Esophagus (tissue), 2 donors: ENCODE measurements around the gene PHF19. TPM values are rescaled to one million over a fixed set of nuclear protein-coding genes. Genes with fewer than 3 reads are reported as not detected.

Experiments used
- H3K27ac ChIP-seq, 2 donors: one replicate each; pipeline ENCODE4 v1.5.1; 2013; ENCODE audit warnings: low read depth in 2 of 2, mild to moderate bottlenecking in 2 of 2, inconsistent platforms in 1 of 2, low read length in 1 of 2, moderate library complexity in 1 of 2
- H3K27me3 ChIP-seq, 2 donors: one replicate each; pipeline ENCODE4 v1.6.1; 2013; ENCODE audit warnings: low read length in 2 of 2, control low read depth in 1 of 2, mild to moderate bottlenecking in 1 of 2; ENCODE audit not compliant: insufficient read depth in 2 of 2, control insufficient read depth in 1 of 2
- H3K36me3 ChIP-seq, 2 donors: one replicate each; pipeline ENCODE4 v1.6.1; 2013; ENCODE audit warnings: low read length in 1 of 2; ENCODE audit not compliant: control insufficient read depth in 2 of 2, insufficient read depth in 2 of 2
- H3K4me1 ChIP-seq, 2 donors: one replicate each; pipeline ENCODE4 v1.6.1; 2013; ENCODE audit warnings: low read length in 1 of 2; ENCODE audit not compliant: control insufficient read depth in 2 of 2, insufficient read depth in 2 of 2
- H3K4me3 ChIP-seq, 2 donors: one replicate each; pipeline ENCODE4 v1.5.1; 2013; ENCODE audit warnings: low read length in 2 of 2, mild to moderate bottlenecking in 2 of 2, low read depth in 1 of 2, moderate library complexity in 1 of 2
- H3K9me3 ChIP-seq, 2 donors: one replicate each; pipeline ENCODE4 v1.6.1; 2013; ENCODE audit warnings: mild to moderate bottlenecking in 2 of 2, low read depth in 1 of 2, low read length in 1 of 2, moderate library complexity in 1 of 2; ENCODE audit not compliant: control insufficient read depth in 2 of 2, insufficient read depth in 1 of 2
- WGBS, 2 donors: extraction: QIAGEN DNeasy Blood & Tissue Kit; methylation state at CpG; one replicate each; pipeline ENCODE4 v1.1.7; 2013; 5-methylcytosine and 5-hydroxymethylcytosine counted together
- polyA plus RNA-seq, 2 donors: library from polyadenylated mRNA; stranded (reverse); fragments of 200-250 nt; gene quantifications; one replicate each; pipeline ENCODE4 v1.2.3, GENCODE V29; 2013
- donor health status: healthy with polysubstance abuse.
- donor health status: Bipolar disorder and iron deficiency.

PHF19 gene
- polyA plus RNA-seq, 2 donors: 22.3 to 28.8 TPM

DNA sequence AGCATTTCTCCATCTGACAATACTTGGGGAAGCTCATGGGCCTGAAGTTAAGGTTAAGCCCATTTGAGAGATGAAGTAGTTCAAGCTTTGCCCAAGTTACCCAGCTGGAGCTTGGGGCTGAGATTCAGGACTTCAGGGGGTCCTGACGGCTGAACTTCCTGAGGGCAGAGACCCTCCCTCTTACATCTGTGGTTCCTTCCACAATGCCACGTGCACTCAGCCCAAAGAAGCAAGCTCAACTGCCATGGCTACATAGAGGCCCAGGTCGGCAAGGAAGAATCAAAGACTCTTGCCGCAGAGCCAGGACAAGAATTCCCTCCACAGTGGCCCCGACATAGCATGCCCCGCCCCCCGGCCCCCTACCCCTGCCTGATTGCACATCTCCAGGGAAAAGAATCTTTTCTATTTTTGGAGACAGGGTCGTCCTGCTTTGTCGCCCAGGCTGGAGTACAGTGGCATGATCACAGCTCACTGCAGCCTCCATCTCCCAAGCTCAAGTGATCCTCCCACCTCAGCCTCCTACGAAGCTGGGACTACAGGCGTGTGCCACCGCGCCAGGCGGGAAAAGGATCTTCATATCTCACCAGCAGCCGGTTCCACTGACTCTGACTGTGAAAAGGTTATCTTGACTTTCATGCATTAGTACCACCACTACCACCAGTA lies 9.2 kb downstream of the PHF19 start:
- Histone ChIP-seq H3K4me3 (peak overlapping the region in 1 of 2 donors; percentile 12), H3K9me3 (peaks cover 0 to 2% of the 10 kb centered on the region in 2 donors), H3K27me3 (no peaks in the 10 kb centered on the region), H3K4me1 (peaks cover 2 to 9% of the 10 kb centered on the region in 2 donors), H3K36me3 (peaks cover 12 to 23% of the 10 kb centered on the region in 2 donors), H3K27ac (peak overlapping the region; percentile 84 to 85)
- WGBS, 2 donors: 92 to 93% methylated on average over 15 of the region's 15 CpGs

DNA sequence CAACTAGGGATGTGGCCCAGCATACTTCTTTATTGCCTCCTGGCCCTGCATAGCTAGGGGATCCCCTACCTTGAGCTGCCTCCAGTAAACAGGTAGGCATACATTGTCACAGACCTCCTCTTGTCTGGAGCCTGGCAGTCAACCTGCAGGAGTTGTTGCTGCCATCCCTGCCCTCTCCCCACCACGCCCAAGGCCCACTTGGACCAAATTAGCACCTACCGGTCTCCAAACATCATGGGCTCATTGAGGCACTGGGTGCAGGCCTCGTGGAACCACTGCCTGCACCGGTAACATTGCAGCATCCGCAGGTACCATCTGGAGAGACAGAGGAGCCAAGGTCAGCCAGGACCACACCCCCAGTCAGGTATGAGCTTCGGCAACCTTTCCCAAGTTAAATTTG lies 10.3 kb downstream of the PHF19 start:
- WGBS, 2 donors: 93% methylated on average over 6 of the region's 6 CpGs
- Histone ChIP-seq H3K9me3 (peaks cover 0 to 2% of the 10 kb centered on the region in 2 donors), H3K4me3 (no peak overlapping the region), H3K36me3 (peaks cover 23 to 31% of the 10 kb centered on the region in 2 donors), H3K27ac (no peak overlapping the region), H3K4me1 (peaks cover 2 to 9% of the 10 kb centered on the region in 2 donors), H3K27me3 (no peaks in the 10 kb centered on the region)

DNA sequence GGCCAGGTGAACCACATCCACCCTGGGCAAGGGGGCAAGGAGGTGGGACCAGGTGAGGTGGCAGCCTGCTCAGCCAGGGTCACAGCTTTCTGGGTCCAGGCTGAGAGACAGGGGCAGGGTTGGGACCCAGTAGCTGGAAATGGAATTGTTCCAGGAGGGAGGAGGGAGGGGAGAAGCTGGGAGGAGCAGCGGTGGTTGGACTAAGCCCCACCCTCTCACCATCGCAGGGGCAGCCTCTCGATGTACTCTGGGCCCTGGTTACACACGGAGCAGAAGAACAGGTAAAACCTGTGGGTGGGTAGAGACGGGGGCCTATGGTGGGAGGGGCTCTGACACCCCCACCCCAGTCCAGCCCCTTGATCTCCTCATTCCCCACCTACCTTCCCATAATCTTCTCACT lies 11.2 kb downstream of the PHF19 start:
- H3K36me3 ChIP-seq: peaks cover 23 to 32% of the 10 kb centered on the region in 2 donors
- H3K27me3 ChIP-seq: no peaks in the 10 kb centered on the region
- no peak overlapping the region for H3K27ac ChIP-seq

DNA sequence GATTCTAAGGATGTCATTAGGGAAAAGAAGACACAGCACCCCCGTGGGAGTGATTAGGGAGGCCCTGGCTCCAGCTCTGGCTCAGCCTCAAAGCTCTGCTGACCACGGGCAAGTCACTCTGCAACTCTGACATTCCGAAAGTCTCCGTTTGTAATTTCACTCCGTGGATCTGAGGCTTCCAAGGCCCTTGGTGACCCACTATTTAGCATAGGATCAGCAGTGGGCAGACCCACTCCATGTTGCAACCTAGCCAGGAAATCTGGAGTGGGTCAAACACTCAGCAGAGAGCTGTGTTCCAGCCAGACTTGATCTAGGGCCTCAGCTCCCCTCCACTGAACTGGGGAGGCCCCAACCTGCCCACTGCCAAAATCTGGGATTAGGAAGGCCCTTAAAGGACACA lies 11.8 kb downstream of the PHF19 start:
- peaks cover 2 to 9% of the 10 kb centered on the region in 2 donors for H3K4me1 ChIP-seq
- peaks cover 23 to 37% of the 10 kb centered on the region in 2 donors for H3K36me3 ChIP-seq
- no peak overlapping the region for H3K27ac ChIP-seq
- H3K4me3 ChIP-seq: no peak overlapping the region
- WGBS, 2 donors: 79 to 86% methylated on average over 5 of the region's 5 CpGs
- no peaks in the 10 kb centered on the region for H3K27me3 ChIP-seq
- peaks cover 0 to 2% of the 10 kb centered on the region in 2 donors for H3K9me3 ChIP-seq

More for the DNA sequence above, 11.2 kb downstream of the PHF19 start:
- Histone ChIP-seq H3K4me3 (no peak overlapping the region), H3K9me3 (peaks cover 0 to 2% of the 10 kb centered on the region in 2 donors), H3K4me1 (peaks cover 2 to 9% of the 10 kb centered on the region in 2 donors)
- 31 to 57% methylated on average over 3 to 5 of the region's 5 CpGs for WGBS, 2 donors

DNA sequence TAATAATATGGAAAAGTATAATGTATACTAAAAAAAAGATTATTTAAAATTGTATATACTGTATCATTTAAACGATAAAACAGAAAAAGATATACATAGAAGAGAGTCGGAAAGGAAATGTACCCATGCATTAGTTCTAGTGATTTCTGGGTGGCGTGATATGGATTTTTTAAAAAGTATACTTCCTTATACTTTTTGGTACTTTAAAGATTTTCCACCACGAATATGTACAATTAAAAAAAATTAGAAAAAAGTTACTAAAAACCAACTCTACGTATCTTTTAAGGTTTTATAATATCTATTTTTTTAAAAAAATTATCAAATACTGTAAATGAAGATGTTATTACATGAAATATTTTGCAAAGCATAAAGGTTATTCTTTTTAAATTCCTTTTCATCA lies 12.3 kb downstream of the PHF19 start:
- Histone ChIP-seq H3K9me3 (peaks cover 0 to under 1% of the 10 kb centered on the region in 2 donors), H3K27me3 (no peaks in the 10 kb centered on the region), H3K36me3 (peaks cover 23 to 39% of the 10 kb centered on the region in 2 donors), H3K27ac (no peak overlapping the region), H3K4me1 (peaks cover 2 to 7% of the 10 kb centered on the region in 2 donors), H3K4me3 (no peak overlapping the region)
- WGBS, 2 donors: 93 to 97% methylated on average over 5 of the region's 5 CpGs

DNA sequence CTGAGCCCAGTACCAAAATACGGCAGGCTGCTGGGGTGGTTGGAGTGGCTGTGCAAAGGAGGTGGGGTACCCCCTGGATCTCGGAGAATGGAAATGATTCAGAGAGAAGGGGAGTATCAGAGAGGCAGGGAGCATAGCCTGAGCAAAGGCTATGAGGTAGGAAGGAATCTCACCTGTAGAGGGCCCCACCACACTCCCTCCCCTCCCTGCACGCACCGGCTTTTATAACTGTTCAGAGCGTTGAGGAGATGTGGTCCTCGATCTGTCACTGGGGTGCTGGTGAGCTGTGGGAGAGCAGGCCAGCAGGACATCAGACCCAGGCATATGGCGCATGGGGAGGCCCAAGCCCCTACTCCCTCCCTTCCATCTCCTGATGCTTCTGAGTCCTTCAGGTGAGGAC lies 13.2 kb downstream of the PHF19 start:
- no peaks in the 10 kb centered on the region for H3K9me3 ChIP-seq
- 90 to 91% methylated on average over 7 of the region's 7 CpGs for WGBS, 2 donors
- H3K27ac ChIP-seq: no peak overlapping the region
- no peak overlapping the region for H3K4me3 ChIP-seq
- peaks cover 23 to 41% of the 10 kb centered on the region in 2 donors for H3K36me3 ChIP-seq
- peaks cover 2 to 6% of the 10 kb centered on the region in 2 donors for H3K4me1 ChIP-seq
- no peaks in the 10 kb centered on the region for H3K27me3 ChIP-seq

DNA sequence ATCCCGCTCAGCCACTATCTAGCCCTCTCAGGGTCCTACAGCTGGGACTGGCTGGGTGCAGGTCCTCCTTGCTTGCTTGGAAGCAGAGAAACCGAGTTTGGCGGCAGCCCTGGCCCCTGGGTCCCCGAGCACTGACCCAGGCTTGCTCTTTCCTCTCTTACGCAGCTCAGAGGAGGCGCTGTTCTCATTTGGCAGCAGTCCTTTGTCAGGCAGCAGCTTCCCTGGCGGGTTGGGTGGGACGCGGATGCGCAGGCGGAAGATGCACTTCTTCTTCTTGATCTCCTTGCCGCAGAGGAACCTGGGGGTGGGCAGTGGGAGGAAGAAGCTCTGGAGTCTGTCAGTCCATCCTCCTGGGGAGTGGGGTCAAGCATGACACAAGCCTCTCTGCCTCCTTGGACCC lies 14.5 kb downstream of the PHF19 start:
- Histone ChIP-seq H3K9me3 (no peaks in the 10 kb centered on the region), H3K27ac (no peak overlapping the region), H3K36me3 (peaks cover 28 to 48% of the 10 kb centered on the region in 2 donors), H3K4me3 (no peak overlapping the region), H3K27me3 (no peaks in the 10 kb centered on the region), H3K4me1 (no peaks in the 10 kb centered on the region)
- WGBS, 2 donors: 92 to 96% methylated on average over 12 of the region's 12 CpGs

DNA sequence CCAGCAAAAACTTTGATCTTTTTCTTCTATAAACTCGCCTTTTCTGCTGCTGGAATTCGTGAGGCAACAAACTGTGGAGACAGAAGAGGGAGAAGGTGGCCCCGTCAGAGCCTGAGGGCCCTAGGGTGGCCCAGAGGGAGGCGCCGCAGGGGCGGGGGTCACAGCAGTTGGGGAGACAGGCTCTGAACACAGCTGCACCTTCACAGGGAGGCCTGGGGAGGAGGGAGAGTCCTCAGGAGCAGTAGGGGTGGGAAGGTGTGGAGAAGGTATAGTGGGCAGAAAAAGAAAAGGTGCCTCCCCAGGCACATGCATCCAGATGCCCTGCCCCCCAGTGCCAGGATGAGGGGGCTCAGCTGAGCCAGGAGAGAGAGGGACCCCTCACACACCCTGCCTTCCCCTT lies 15.1 kb downstream of the PHF19 start:
- Histone ChIP-seq H3K4me1 (no peaks in the 10 kb centered on the region), H3K27me3 (no peaks in the 10 kb centered on the region), H3K36me3 (peaks cover 28 to 51% of the 10 kb centered on the region in 2 donors), H3K27ac (no peak overlapping the region), H3K9me3 (no peaks in the 10 kb centered on the region), H3K4me3 (no peak overlapping the region)
- 95 to 97% methylated on average over 6 of the region's 6 CpGs for WGBS, 2 donors

DNA sequence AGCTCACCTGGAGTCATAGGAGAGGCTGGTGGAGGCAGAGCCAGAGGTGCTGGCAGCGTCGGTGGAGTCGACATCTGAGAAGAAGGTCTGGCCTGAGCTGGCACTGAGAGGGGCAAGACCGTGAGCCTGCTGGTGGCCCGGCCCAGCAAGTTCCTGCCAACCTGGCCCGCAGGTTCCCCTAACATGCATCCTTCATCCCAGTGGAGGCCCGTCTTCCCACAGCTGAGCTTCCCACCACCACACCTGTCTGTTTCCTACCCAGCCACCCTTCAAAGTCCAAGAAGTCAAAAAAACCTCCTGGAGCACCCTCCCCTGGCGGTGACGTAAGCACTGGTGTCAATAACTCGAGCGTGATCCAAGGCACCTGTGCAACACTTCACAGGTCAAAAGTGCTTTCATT lies 16.9 kb downstream of the PHF19 start:
- H3K4me1 ChIP-seq: no peaks in the 10 kb centered on the region
- no peak overlapping the region for H3K27ac ChIP-seq
- H3K4me3 ChIP-seq: no peak overlapping the region
- H3K36me3 ChIP-seq: peaks cover 27 to 38% of the 10 kb centered on the region in 2 donors
- no peaks in the 10 kb centered on the region for H3K9me3 ChIP-seq
- H3K27me3 ChIP-seq: no peaks in the 10 kb centered on the region
- 90 to 93% methylated on average over 11 of the region's 11 CpGs for WGBS, 2 donors

DNA sequence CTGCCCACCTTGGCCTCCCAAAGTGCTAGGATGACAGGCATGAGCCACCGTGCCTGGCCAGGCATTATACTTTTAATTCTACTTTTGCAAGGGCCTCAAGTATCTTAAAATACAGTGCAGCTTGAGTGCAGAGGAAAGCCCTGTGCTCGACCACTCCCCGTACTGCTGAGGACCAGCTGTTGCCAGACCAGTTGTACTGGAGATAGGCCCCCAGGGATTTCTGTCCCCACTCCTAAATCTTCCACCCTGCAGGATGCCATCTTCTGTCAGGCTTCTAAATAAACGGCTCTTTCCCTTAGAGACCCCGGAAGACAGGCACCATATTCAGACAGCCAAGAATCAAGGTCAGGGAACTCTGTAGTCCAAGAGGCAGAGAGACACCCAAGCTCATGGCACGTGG lies 17.6 kb downstream of the PHF19 start:
- no peaks in the 10 kb centered on the region for H3K27me3 ChIP-seq
- no peak overlapping the region for H3K27ac ChIP-seq
- no peak overlapping the region for H3K4me3 ChIP-seq
- WGBS, 2 donors: 74% methylated on average over 6 of the region's 6 CpGs
- peaks cover 27 to 38% of the 10 kb centered on the region in 2 donors for H3K36me3 ChIP-seq
- no peaks in the 10 kb centered on the region for H3K9me3 ChIP-seq
- H3K4me1 ChIP-seq: no peaks in the 10 kb centered on the region
